Measurements from ENCODE around the gene SOX6.

SOX6 gene

GRCh38 chr11:16015741-16016467, 340.4 kb downstream of the SOX6 start:
- no peak overlapping the region for H3K4me3 ChIP-seq (ENCODE audit: low read depth in 1 of 2, low read length in 1 of 2)
- H3K27me3 ChIP-seq, result no peaks in the 10 kb centered on the region
- no peaks in the 10 kb centered on the region for H3K9me3 ChIP-seq
- H3K27ac ChIP-seq, result no peak overlapping the region
- H3K4me1 ChIP-seq (ENCODE audit: control insufficient read depth in 1 of 2, insufficient read depth in 1 of 2, low read depth in 1 of 2, low read length in 1 of 2), result peaks cover 0 to 3% of the 10 kb centered on the region in 2 experiments
- TF ChIP-seq, protein P1, sequence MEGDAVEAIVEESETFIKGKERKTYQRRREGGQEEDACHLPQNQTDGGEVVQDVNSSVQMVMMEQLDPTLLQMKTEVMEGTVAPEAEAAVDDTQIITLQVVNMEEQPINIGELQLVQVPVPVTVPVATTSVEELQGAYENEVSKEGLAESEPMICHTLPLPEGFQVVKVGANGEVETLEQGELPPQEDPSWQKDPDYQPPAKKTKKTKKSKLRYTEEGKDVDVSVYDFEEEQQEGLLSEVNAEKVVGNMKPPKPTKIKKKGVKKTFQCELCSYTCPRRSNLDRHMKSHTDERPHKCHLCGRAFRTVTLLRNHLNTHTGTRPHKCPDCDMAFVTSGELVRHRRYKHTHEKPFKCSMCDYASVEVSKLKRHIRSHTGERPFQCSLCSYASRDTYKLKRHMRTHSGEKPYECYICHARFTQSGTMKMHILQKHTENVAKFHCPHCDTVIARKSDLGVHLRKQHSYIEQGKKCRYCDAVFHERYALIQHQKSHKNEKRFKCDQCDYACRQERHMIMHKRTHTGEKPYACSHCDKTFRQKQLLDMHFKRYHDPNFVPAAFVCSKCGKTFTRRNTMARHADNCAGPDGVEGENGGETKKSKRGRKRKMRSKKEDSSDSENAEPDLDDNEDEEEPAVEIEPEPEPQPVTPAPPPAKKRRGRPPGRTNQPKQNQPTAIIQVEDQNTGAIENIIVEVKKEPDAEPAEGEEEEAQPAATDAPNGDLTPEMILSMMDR (IDR thresholded peaks at IDR 0.05), result no peak
- H3K36me3 ChIP-seq, result no peaks in the 10 kb centered on the region

GRCh38 chr11:16013649-16014275, 342.6 kb downstream of the SOX6 start:
- Histone ChIP-seq H3K4me1 (ENCODE audit: control insufficient read depth in 1 of 2, insufficient read depth in 1 of 2, low read depth in 1 of 2, low read length in 1 of 2) (peaks cover 0 to 3% of the 10 kb centered on the region in 2 experiments), H3K9me3 (no peaks in the 10 kb centered on the region), H3K36me3 (no peaks in the 10 kb centered on the region), H3K27ac (no peak overlapping the region), H3K27me3 (no peaks in the 10 kb centered on the region), H3K4me3 (ENCODE audit: low read depth in 1 of 2, low read length in 1 of 2) (no peak overlapping the region)
- TF ChIP-seq, protein P1 (IDR thresholded peaks at IDR 0.05), result no peak

- Histone ChIP-seq H3K4me1 (ENCODE audit: control insufficient read depth in 1 of 2, insufficient read depth in 1 of 2, low read depth in 1 of 2, low read length in 1 of 2) (peaks cover 0 to 3% of the 10 kb centered on the region in 2 experiments), H3K27me3 (no peaks in the 10 kb centered on the region), H3K9me3 (no peaks in the 10 kb centered on the region), H3K27ac (no peak overlapping the region), H3K36me3 (no peaks in the 10 kb centered on the region), H3K4me3 (ENCODE audit: low read depth in 1 of 2, low read length in 1 of 2) (no peak overlapping the region)
- TF ChIP-seq, protein P1 (IDR thresholded peaks at IDR 0.05), result no peak
These were observed 343.1 kb downstream of the SOX6 start for GRCh38 chr11:16013242-16013641.

DNA sequence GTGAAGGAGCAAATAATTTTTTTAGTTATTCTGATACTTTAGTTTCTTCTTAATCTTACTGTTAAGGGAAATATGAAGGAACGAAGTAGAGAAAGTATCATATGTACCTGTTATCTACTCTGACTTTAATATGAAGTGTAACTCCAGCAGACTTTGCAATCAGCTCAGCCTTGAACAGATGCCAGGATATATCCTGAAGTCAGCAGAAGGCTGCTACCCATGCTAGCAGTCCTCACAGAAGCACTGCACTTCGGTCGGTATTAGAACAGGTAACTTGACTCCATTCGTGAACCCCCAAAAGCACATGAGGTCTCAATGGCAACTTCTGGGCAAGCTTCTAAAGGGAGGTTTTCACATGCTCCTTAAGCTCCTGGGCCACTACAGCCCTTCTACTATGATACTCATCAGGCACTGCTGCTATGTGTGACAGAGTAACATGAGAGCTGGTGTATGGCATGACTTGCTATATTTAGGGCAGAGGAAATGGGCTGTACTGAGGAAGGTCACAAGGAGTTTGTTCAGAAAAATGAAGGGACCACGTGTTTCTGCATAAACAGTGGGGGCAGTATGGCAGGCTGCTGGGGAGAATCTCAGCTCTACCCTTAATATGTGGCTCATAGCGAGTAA, 344.1 kb downstream of the SOX6 start:
- H3K27me3 ChIP-seq, result no peaks in the 10 kb centered on the region
- TF ChIP-seq, protein P1 (IDR thresholded peaks at IDR 0.05), result no peak
- no peak overlapping the region for H3K27ac ChIP-seq
- H3K4me3 ChIP-seq (ENCODE audit: low read depth in 1 of 2, low read length in 1 of 2), result no peak overlapping the region
- no peaks in the 10 kb centered on the region for H3K36me3 ChIP-seq
- H3K4me1 ChIP-seq (ENCODE audit: control insufficient read depth in 1 of 2, insufficient read depth in 1 of 2, low read depth in 1 of 2, low read length in 1 of 2), result peaks cover 0 to 3% of the 10 kb centered on the region in 2 experiments
- H3K9me3 ChIP-seq, result no peaks in the 10 kb centered on the region

DNA sequence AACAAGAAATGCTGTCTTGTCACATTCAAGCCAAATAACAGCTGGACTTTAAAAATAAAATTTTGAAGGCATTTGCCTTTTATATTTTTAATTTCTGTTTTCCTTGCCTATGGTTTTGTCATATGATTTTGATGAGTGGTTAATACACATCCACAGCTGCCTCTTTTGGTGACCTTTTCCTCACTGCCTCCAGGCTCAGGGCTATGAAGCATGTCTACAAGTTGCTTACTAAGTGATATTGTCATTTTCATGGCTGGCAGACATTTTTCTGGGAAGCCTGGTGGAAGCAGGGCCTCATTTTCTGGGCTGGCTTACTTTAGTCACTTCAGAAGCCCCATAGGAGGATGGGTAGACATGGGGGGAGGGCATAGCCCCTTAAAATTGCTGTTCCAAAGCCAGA, 344.9 kb downstream of the SOX6 start:
- TF ChIP-seq, protein P1 (IDR thresholded peaks at IDR 0.05), result no peak
- Histone ChIP-seq H3K27me3 (no peaks in the 10 kb centered on the region), H3K4me3 (ENCODE audit: low read depth in 1 of 2, low read length in 1 of 2) (no peak overlapping the region), H3K9me3 (no peaks in the 10 kb centered on the region), H3K36me3 (no peaks in the 10 kb centered on the region), H3K4me1 (ENCODE audit: control insufficient read depth in 1 of 2, insufficient read depth in 1 of 2, low read depth in 1 of 2, low read length in 1 of 2) (peaks cover 0 to 3% of the 10 kb centered on the region in 2 experiments), H3K27ac (no peak overlapping the region)
